ENCODE measurements around the gene ZFP69B. TPM values are rescaled to one million over a fixed set of nuclear protein-coding genes. Genes with fewer than 3 reads are reported as not detected.

The ZFP69B gene
- total RNA-seq (10.8 and 11.8 TPM in 2 replicates), polyA plus RNA-seq (0.88 and 1.0 TPM in 2 replicates), polyA minus RNA-seq (1.2 and 1.6 TPM in 2 replicates)
- total RNA-seq (2013) = 3.3 TPM

DNA sequence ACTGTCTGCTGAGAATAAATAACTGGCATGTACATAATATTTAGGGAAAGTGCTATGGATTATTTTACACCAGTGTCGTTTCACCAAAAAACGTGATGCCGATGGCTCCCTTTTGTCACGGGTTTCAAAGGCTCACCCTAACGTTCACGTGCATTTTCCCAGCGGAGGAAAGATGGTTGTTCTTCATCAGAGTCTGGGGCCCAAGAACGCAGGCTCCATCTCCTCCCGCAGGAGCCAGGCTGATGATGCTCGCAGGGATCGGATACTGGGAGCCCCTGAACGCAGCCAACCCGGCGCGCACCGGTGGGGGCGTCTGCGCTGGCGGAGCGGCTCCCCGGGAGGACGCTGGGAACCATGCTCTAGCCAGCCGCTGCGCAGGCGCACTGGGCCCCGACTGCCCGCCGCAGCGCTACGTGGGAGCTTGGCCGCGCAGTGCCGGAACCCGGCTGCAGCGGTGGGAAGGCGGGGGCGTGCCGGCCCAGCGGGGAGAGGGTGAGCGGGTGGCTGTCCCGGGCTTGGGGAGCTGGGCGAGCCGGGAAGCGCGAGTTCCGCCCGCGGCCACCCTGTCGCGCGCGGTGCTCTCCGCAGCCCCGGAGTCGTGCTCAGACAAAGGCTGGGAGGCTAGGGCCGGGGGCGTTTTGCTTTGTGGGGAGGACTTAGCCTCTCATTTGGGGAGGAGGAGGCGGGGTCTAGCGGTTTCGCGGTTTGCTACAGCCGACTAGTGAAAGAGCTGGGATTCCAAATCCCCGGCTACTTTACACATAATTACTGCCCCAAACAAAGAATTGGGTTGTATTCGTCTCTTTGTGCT, at the start of gene ZFP69B:
TSS of gene ZFP69B (plus strand) at position 793 of the 811 bp plus-strand sequence. CDS start 486 bp downstream, outside the sequence.
- peaks cover 9 to 33% (median 17%) of the 10 kb centered on the region in 3 donors for H3K9me3 ChIP-seq (ENCODE audit: control extremely low read depth in 1 of 3, control insufficient read depth in 2 of 3, insufficient read depth in 1 of 3, low read length in 2 of 3)
- ChIA-PET CTCF (interaction anchor here (0.6 to 2.9 kb wide), 5 partner anchors 11 to 296 kb away, joined by 3 to 16 read pairs (median 3); partner anchors contain the start of gene ZNF684), POLR2A (interaction anchor here (0.6 to 1.7 kb wide), 9 partner anchors 17 to 1235 kb away, joined by 3 to 7 read pairs (median 3); partner anchors contain the start of genes ZFP69 and ZNF684)
- H3K27me3 ChIP-seq (replicated peaks in 1 of 4; ENCODE audit: control extremely low read depth in 1 of 4, control insufficient read depth in 3 of 4, insufficient read depth in 4 of 4, low read length in 3 of 4) = no peaks in the 10 kb centered on the region
- peak within 1 kb of the TSS; percentile 93 for H3K27ac Mint-ChIP-seq
- H3K36me3 ChIP-seq (replicated peaks in 1 of 2; ENCODE audit: control extremely low read depth in 1 of 2, control insufficient read depth in 1 of 2, extremely low read depth in 1 of 2, insufficient read depth in 2 of 2, low read length in 1 of 2) = peaks cover 1 to 4% of the 10 kb centered on the region in 2 experiments
- 0% methylated on average over 57 of the region's 64 CpGs for WGBS (ENCODE audit: insufficient coverage)
- H3K9me3 Mint-ChIP-seq (ENCODE audit: insufficient read depth) = peaks cover 8% of the 10 kb centered on the region
- H3K27ac ChIP-seq (ENCODE audit: low read length in 2 of 2) = peak within 1 kb of the TSS in 1 of 2 donors; percentile 60
- intact Hi-C loops (cut with micrococcal nuclease) = loop anchor here (1.0 to 5.0 kb wide), 5 partner anchors 27 to 297 kb away; partner anchors contain the start of genes SMAP2, ZFP69 and ZNF684
- H3K4me1 ChIP-seq (ENCODE audit: control insufficient read depth in 2 of 2, insufficient read depth in 2 of 2, low read length in 2 of 2) = peaks cover 14 to 17% of the 10 kb centered on the region in 2 donors
- no peaks in the 10 kb centered on the region for H3K79me2 ChIP-seq (ENCODE audit: control insufficient read depth, insufficient read depth, low read length)
- no peaks in the 10 kb centered on the region for H3K27me3 Mint-ChIP-seq
- peak within 1 kb of the TSS; percentile 92 for H2AFZ ChIP-seq (ENCODE audit: insufficient read depth, low read depth, low read length, poor library complexity, severe bottlenecking)
- ATAC-seq (ENCODE audit: low read depth) = peak; percentile 81
- H3K4me2 ChIP-seq (replicated peaks; ENCODE audit: low read depth, low read length, poor library complexity, severe bottlenecking) = peak within 1 kb of the TSS; percentile 80
- TF ChIP-seq, protein P1, sequence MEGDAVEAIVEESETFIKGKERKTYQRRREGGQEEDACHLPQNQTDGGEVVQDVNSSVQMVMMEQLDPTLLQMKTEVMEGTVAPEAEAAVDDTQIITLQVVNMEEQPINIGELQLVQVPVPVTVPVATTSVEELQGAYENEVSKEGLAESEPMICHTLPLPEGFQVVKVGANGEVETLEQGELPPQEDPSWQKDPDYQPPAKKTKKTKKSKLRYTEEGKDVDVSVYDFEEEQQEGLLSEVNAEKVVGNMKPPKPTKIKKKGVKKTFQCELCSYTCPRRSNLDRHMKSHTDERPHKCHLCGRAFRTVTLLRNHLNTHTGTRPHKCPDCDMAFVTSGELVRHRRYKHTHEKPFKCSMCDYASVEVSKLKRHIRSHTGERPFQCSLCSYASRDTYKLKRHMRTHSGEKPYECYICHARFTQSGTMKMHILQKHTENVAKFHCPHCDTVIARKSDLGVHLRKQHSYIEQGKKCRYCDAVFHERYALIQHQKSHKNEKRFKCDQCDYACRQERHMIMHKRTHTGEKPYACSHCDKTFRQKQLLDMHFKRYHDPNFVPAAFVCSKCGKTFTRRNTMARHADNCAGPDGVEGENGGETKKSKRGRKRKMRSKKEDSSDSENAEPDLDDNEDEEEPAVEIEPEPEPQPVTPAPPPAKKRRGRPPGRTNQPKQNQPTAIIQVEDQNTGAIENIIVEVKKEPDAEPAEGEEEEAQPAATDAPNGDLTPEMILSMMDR (IDR thresholded peaks at IDR 0.05) = no peak
- no peak for TF ChIP-seq EZH2 (IDR thresholded peaks at IDR 0.05; ENCODE audit: borderline replicate concordance, insufficient read depth, low read depth, low read length, poor library complexity, severe bottlenecking)
- peak within 1 kb of the TSS; percentile 77 for H3K9ac ChIP-seq (ENCODE audit: low read length)
- peak within 1 kb of the TSS; percentile 62 to 79 (median 76) for H3K4me3 ChIP-seq (ENCODE audit: control extremely low read depth in 1 of 5, extremely low read depth in 1 of 5, insufficient read depth in 1 of 5, low read depth in 2 of 5, low read length in 4 of 5)
- H3K4me1 Mint-ChIP-seq = peaks cover 27% of the 10 kb centered on the region
- H4K20me1 ChIP-seq (ENCODE audit: control insufficient read depth, insufficient read depth, low read length, poor library complexity, severe bottlenecking) = no peaks in the 10 kb centered on the region
- peak within 1 kb of the TSS; percentile 96 for H3K4me3 Mint-ChIP-seq
- peak; percentile 92 for DNase-seq
